ENCODE results near the gene DDX17. TPM values are rescaled to one million over a fixed set of nuclear protein-coding genes. Genes with fewer than 3 reads are reported as not detected.

Gene DDX17
- total RNA-seq = 100 to 1,000 TPM; 511 to 521 TPM

GRCh38 chr22:38506118-38506962 lies at the start of gene DDX17:
DDX17 (minus strand) TSS chr22:38506311.
- CTCF ChIA-PET = no interaction called here
- peak within 1 kb of the TSS; percentile 99 for H3K4me3 Mint-ChIP-seq
- H3K36me3 Mint-ChIP-seq (ENCODE audit: low read depth) = peaks cover 49% of the 10 kb centered on the region

GRCh38 chr22:38554281-38554680 lies 48.2 kb upstream of the DDX17 start:
- H3K36me3 Mint-ChIP-seq (ENCODE audit: low read depth) = peaks cover 10% of the 10 kb centered on the region
- H3K27me3 Mint-ChIP-seq = no peaks in the 10 kb centered on the region
- H3K4me3 Mint-ChIP-seq = no peak overlapping the region
- DNase-seq = no peak
- no peaks in the 10 kb centered on the region for H3K9me3 Mint-ChIP-seq
- H3K27ac Mint-ChIP-seq = no peak overlapping the region
- ChIA-PET CTCF (interaction anchor here (0.6 kb wide), 1 partner anchor 328 kb away, joined by 3 read pairs; no protein-coding TSS in a partner anchor), POLR2A (interaction anchor here (0.7 to 1.2 kb wide), 2 partner anchors 16 to 75 kb away, joined by 3 read pairs; partner anchors contain the start of gene DMC1)
- H3K4me1 Mint-ChIP-seq = no peaks in the 10 kb centered on the region

More at GRCh38 chr22:38506118-38506962, at the start of gene DDX17:
- Mint-ChIP-seq H3K4me1 (peaks cover 45% of the 10 kb centered on the region), H3K27ac (peak within 1 kb of the TSS; percentile 98), H3K27me3 (no peaks in the 10 kb centered on the region), H3K9me3 (no peaks in the 10 kb centered on the region)
- peak; percentile 96 for DNase-seq
- POLR2A ChIA-PET = interaction anchor here (1.0 to 1.9 kb wide), 4 partner anchors 10 to 64 kb away, joined by 3 to 13 read pairs (median 4); partner anchors contain the start of gene DMC1

GRCh38 chr22:38549101-38549894 lies 43.2 kb upstream of the DDX17 start:
- H3K36me3 Mint-ChIP-seq (ENCODE audit: low read depth) = peaks cover 19% of the 10 kb centered on the region
- no peaks in the 10 kb centered on the region for H3K27me3 Mint-ChIP-seq
- H3K9me3 Mint-ChIP-seq = peaks cover 4% of the 10 kb centered on the region
- POLR2A ChIA-PET = no interaction called here
- H3K4me3 Mint-ChIP-seq = no peak overlapping the region
- CTCF ChIA-PET = no interaction called here
- no peak overlapping the region for H3K27ac Mint-ChIP-seq
- H3K4me1 Mint-ChIP-seq = no peaks in the 10 kb centered on the region
- no peak for DNase-seq

- H3K9me3 Mint-ChIP-seq = peaks cover 20% of the 10 kb centered on the region
- CTCF ChIA-PET = no interaction called here
Measured at GRCh38 chr22:38540701-38541100, 34.6 kb upstream of the DDX17 start.

GRCh38 chr22:38531251-38531938 lies 25.3 kb upstream of the DDX17 start:
- POLR2A ChIA-PET = interaction anchor here (1.0 to 2.1 kb wide), 3 partner anchors 15 to 39 kb away, joined by 4 to 9 read pairs (median 4); partner anchors contain the start of gene DMC1
- Mint-ChIP-seq H3K27me3 (no peaks in the 10 kb centered on the region), H3K4me3 (peak overlapping the region; percentile 5), H3K9me3 (no peaks in the 10 kb centered on the region), H3K36me3 (ENCODE audit: low read depth) (peaks cover 10% of the 10 kb centered on the region), H3K4me1 (peaks cover 9% of the 10 kb centered on the region), H3K27ac (peak overlapping the region; percentile 83)
- no peak for DNase-seq
- CTCF ChIA-PET = interaction anchor here (1.0 kb wide), 1 partner anchor 29 kb away, joined by 4 read pairs; no protein-coding TSS in a partner anchor

More at GRCh38 chr22:38540701-38541100, 34.6 kb upstream of the DDX17 start:
- Mint-ChIP-seq H3K4me1 (no peaks in the 10 kb centered on the region), H3K36me3 (ENCODE audit: low read depth) (peaks cover 40% of the 10 kb centered on the region), H3K27ac (no peak overlapping the region), H3K27me3 (no peaks in the 10 kb centered on the region), H3K4me3 (no peak overlapping the region)
- POLR2A ChIA-PET = no interaction called here
- DNase-seq = no peak

GRCh38 chr22:38524429-38524828 lies 18.3 kb upstream of the DDX17 start:
- H3K9me3 Mint-ChIP-seq = no peaks in the 10 kb centered on the region
- CTCF ChIA-PET = interaction anchor here (1.3 kb wide), 1 partner anchor 12 kb away, joined by 5 read pairs; no protein-coding TSS in a partner anchor
- POLR2A ChIA-PET = interaction anchor here (1.5 kb wide), 1 partner anchor 43 kb away, joined by 3 read pairs; no protein-coding TSS in a partner anchor

GRCh38 chr22:38523479-38523878 lies 17.4 kb upstream of the DDX17 start:
- H3K36me3 Mint-ChIP-seq (ENCODE audit: low read depth) = no peaks in the 10 kb centered on the region
- ChIA-PET CTCF (interaction anchor here (1.3 kb wide), 1 partner anchor 11 kb away, joined by 5 read pairs; no protein-coding TSS in a partner anchor), POLR2A (interaction anchor here (1.5 kb wide), 1 partner anchor 42 kb away, joined by 3 read pairs; no protein-coding TSS in a partner anchor)
- no peak overlapping the region for H3K4me3 Mint-ChIP-seq
- no peak overlapping the region for H3K27ac Mint-ChIP-seq
- DNase-seq = no peak
- H3K27me3 Mint-ChIP-seq = no peaks in the 10 kb centered on the region
- H3K9me3 Mint-ChIP-seq = no peaks in the 10 kb centered on the region
- peaks cover 2% of the 10 kb centered on the region for H3K4me1 Mint-ChIP-seq

More at GRCh38 chr22:38524429-38524828, 18.3 kb upstream of the DDX17 start:
- no peak for DNase-seq
- H3K4me1 Mint-ChIP-seq = peaks cover 2% of the 10 kb centered on the region
- H3K27me3 Mint-ChIP-seq = no peaks in the 10 kb centered on the region
- no peak overlapping the region for H3K27ac Mint-ChIP-seq
- no peaks in the 10 kb centered on the region for H3K36me3 Mint-ChIP-seq (ENCODE audit: low read depth)
- no peak overlapping the region for H3K4me3 Mint-ChIP-seq

- no peak for DNase-seq
- Mint-ChIP-seq H3K4me3 (no peak overlapping the region), H3K27ac (no peak overlapping the region), H3K9me3 (no peaks in the 10 kb centered on the region), H3K27me3 (no peaks in the 10 kb centered on the region), H3K4me1 (peaks cover 2% of the 10 kb centered on the region), H3K36me3 (ENCODE audit: low read depth) (no peaks in the 10 kb centered on the region)
- POLR2A ChIA-PET = interaction anchor here (1.5 kb wide), 1 partner anchor 42 kb away, joined by 3 read pairs; no protein-coding TSS in a partner anchor
- CTCF ChIA-PET = interaction anchor here (1.3 kb wide), 1 partner anchor 11 kb away, joined by 5 read pairs; no protein-coding TSS in a partner anchor
Measured at GRCh38 chr22:38523029-38523428, 16.9 kb upstream of the DDX17 start.

- DNase-seq = no peak
- Mint-ChIP-seq H3K4me3 (no peak overlapping the region), H3K27ac (no peak overlapping the region), H3K36me3 (ENCODE audit: low read depth) (peaks cover 2% of the 10 kb centered on the region), H3K9me3 (no peaks in the 10 kb centered on the region), H3K27me3 (no peaks in the 10 kb centered on the region), H3K4me1 (peaks cover 2% of the 10 kb centered on the region)
- CTCF ChIA-PET = no interaction called here
- POLR2A ChIA-PET = no interaction called here
Measured at GRCh38 chr22:38519453-38520250, 13.5 kb upstream of the DDX17 start.

- Mint-ChIP-seq H3K27me3 (no peaks in the 10 kb centered on the region), H3K9me3 (no peaks in the 10 kb centered on the region), H3K27ac (no peak overlapping the region), H3K4me3 (no peak overlapping the region), H3K36me3 (ENCODE audit: low read depth) (peaks cover 2% of the 10 kb centered on the region), H3K4me1 (no peaks in the 10 kb centered on the region)
- POLR2A ChIA-PET = interaction anchor here (0.7 kb wide), 1 partner anchor 35 kb away, joined by 3 read pairs; no protein-coding TSS in a partner anchor
- DNase-seq = no peak
- CTCF ChIA-PET = no interaction called here
Measured at GRCh38 chr22:38518620-38519019, 12.5 kb upstream of the DDX17 start.

- peaks cover 5% of the 10 kb centered on the region for H3K36me3 Mint-ChIP-seq (ENCODE audit: low read depth)
- DNase-seq = peak; percentile 44
- no peaks in the 10 kb centered on the region for H3K27me3 Mint-ChIP-seq
- H3K4me3 Mint-ChIP-seq = no peak overlapping the region
- H3K27ac Mint-ChIP-seq = no peak overlapping the region
- POLR2A ChIA-PET = no interaction called here
- no peaks in the 10 kb centered on the region for H3K9me3 Mint-ChIP-seq
- CTCF ChIA-PET = interaction anchor here (0.6 to 2.6 kb wide), 6 partner anchors 11 to 461 kb away, joined by 3 to 8 read pairs (median 4); no protein-coding TSS in a partner anchor
- peaks cover 6% of the 10 kb centered on the region for H3K4me1 Mint-ChIP-seq
Measured at GRCh38 chr22:38513063-38513462, 7.0 kb upstream of the DDX17 start.

Measured in activated CD4-positive, alpha-beta memory T cell treated with anti-CD3 and anti-CD28 coated beads, Interleukin-2, amount 10 ng/mL, durations not matched to agents 7 days and 5 days (primary cell).